ENCODE data around the gene PDGFD.

- no peak for TF ChIP-seq CTCF (IDR thresholded peaks at IDR 0.05)
- TF ChIP-seq POLR2AphosphoS5 (IDR thresholded peaks at IDR 0.05; ENCODE audit: insufficient read depth in 1 of 2, low read depth in 1 of 2), result no peak
Observed at GRCh38 chr11:104098555-104098954, 65.4 kb downstream of the PDGFD start.
